Endothelial cell of umbilical vein (primary cell): ENCODE data around the gene HAUS7. TPM values are rescaled to one million over a fixed set of nuclear protein-coding genes. Genes with fewer than 3 reads are reported as not detected.

ENCODE experiments used
- BruUV-seq: library from RNA; stranded (reverse); fragments of 400-500 nt; replicated peaks from 2 replicates; lab custom pipeline; 2021; lab: Mats Ljungman, UMichigan
- CTCF ChIA-PET: fragments of 300-600, 350-600 bp; sonication (Branson Sonifier 250); formaldehyde crosslinking; loops from one replicate; lab custom pipeline; 2021; ENCODE audit warnings: antibody characterized with exemption, inconsistent platforms; lab: Charles Lee
- POLR2A ChIA-PET: fragments of 300-600, 350-600 bp; sonication (Branson Sonifier 250); formaldehyde crosslinking; loops from one replicate; lab custom pipeline; 2021; ENCODE audit warnings: antibody characterized with exemption, inconsistent platforms; lab: Charles Lee
- DNase-seq: peaks from one replicate; pipeline ENCODE4 v3.0.0-alpha.2; 2011; ENCODE audit warnings: low read depth, low spot score
- FAIRE-seq: peaks from 2 replicates; lab custom pipeline; 2011; peaks lifted over from hg19 to GRCh38; lab: Jason Lieb, UNC
- H2AFZ ChIP-seq: 2 replicates; pipeline ENCODE4 v1.6.0; 2012; ENCODE audit warnings: low read depth, low read length, control low read depth, inconsistent platforms
- H3K27ac ChIP-seq: 2 replicates; pipeline ENCODE4 v1.5.1; 2011; ENCODE audit warnings: low read depth, mild to moderate bottlenecking, control low read depth, low read length, moderate library complexity; ENCODE audit not compliant: insufficient read depth
- H3K27me3 ChIP-seq, 2 experiments: 2 replicates each; pipeline versions ENCODE4 v1.6.0 to v1.6.1; 2011; ENCODE audit warnings: low read length in 2 of 2, mixed read lengths in 1 of 2; ENCODE audit not compliant: control insufficient read depth in 2 of 2, insufficient read depth in 2 of 2
- H3K36me3 ChIP-seq, 2 experiments: 2 replicates in 1 of 2; 3 replicates in 1 of 2; pipeline ENCODE4 v1.5.1; 2011; ENCODE audit warnings: low read length in 2 of 2, mild to moderate bottlenecking in 1 of 2, moderate library complexity in 1 of 2; ENCODE audit not compliant: control insufficient read depth in 2 of 2, insufficient read depth in 2 of 2; ENCODE audit errors: extremely low read depth in 1 of 2
- H3K4me1 ChIP-seq: 3 replicates; pipeline ENCODE4 v1.5.1; 2011; ENCODE audit warnings: mild to moderate bottlenecking, low read length; ENCODE audit not compliant: control insufficient read depth, insufficient read depth; ENCODE audit errors: extremely low read depth
- H3K4me2 ChIP-seq: 2 replicates; pipeline ENCODE4 v1.6.1; 2011; ENCODE audit warnings: low read length, control low read depth, mixed read lengths; ENCODE audit not compliant: insufficient read depth
- H3K4me3 ChIP-seq, 3 experiments: fragments of 200-600 bp in 1 of 3; sonication (generic), shearing (Covaris generic) in 1 of 3; replicated peaks in 1 of 3; 2 replicates each; pipeline ENCODE4 v1.5.1; 2011 to 2016; ENCODE audit warnings: control low read depth in 3 of 3, low read length in 3 of 3, mild to moderate bottlenecking in 2 of 3, inconsistent platforms in 1 of 3, low read depth in 1 of 3, moderate library complexity in 1 of 3; ENCODE audit not compliant: insufficient read depth in 1 of 3
- H3K79me2 ChIP-seq: 2 replicates; pipeline ENCODE4 v1.6.0; 2012; ENCODE audit warnings: low read length, inconsistent platforms; ENCODE audit not compliant: control insufficient read depth, insufficient read depth
- H3K9ac ChIP-seq: replicated peaks from 2 replicates; pipeline ENCODE3; 2011; ENCODE audit warnings: low read length, control low read depth; ENCODE audit not compliant: insufficient read depth; ENCODE audit errors: extremely low read depth
- H3K9me1 ChIP-seq: replicated peaks from 3 replicates; pipeline ENCODE4 v1.6.0; 2011; ENCODE audit warnings: mild to moderate bottlenecking, low read length; ENCODE audit not compliant: control insufficient read depth, insufficient read depth; ENCODE audit errors: extremely low read depth
- H3K9me3 ChIP-seq: replicated peaks from 2 replicates; pipeline ENCODE4 v1.5.1; 2012; ENCODE audit warnings: low read length, inconsistent platforms; ENCODE audit not compliant: control insufficient read depth, insufficient read depth
- H4K20me1 ChIP-seq: replicated peaks from 2 replicates; pipeline ENCODE3; 2011; ENCODE audit warnings: mild to moderate bottlenecking, low read length; ENCODE audit not compliant: control insufficient read depth, insufficient read depth; ENCODE audit errors: extremely low read depth
- CTCF ChIP-seq, 2 donors: IDR thresholded peaks; 1 replicate in 1 of 2; 2 replicates in 1 of 2; pipeline ENCODE4 v1.5.1; 2011; ENCODE audit warnings: low read length in 2 of 2, mild to moderate bottlenecking in 2 of 2, moderate library complexity in 2 of 2, control low read depth in 1 of 2, inconsistent platforms in 1 of 2, low read depth in 1 of 2; ENCODE audit not compliant: insufficient read depth in 1 of 2; ENCODE audit errors: extremely low read depth in 1 of 2
- EZH2 ChIP-seq: IDR thresholded peaks from 2 replicates; pipeline ENCODE4 v1.6.1; 2012; ENCODE audit warnings: borderline replicate concordance, low read depth, mild to moderate bottlenecking, moderate library complexity, low read length, inconsistent platforms; ENCODE audit not compliant: severe bottlenecking
- FOS ChIP-seq: IDR thresholded peaks from 2 replicates; pipeline ENCODE4 v1.6.1; 2011; ENCODE audit warnings: mild to moderate bottlenecking, low read length, moderate library complexity, borderline replicate concordance; ENCODE audit not compliant: insufficient read depth
- GATA2 ChIP-seq: IDR thresholded peaks from 2 replicates; pipeline ENCODE4 v1.7.0; 2011; ENCODE audit warnings: low read depth, mild to moderate bottlenecking, moderate library complexity, mixed read lengths, low read length; ENCODE audit not compliant: insufficient read length, insufficient read depth
- JUN ChIP-seq: IDR thresholded peaks from 2 replicates; pipeline ENCODE4 v1.6.1; 2011; ENCODE audit warnings: borderline replicate concordance, low read depth; ENCODE audit not compliant: insufficient read length, insufficient read depth
- MAX ChIP-seq: IDR thresholded peaks from 2 replicates; pipeline ENCODE4 v1.6.1; 2011; ENCODE audit not compliant: insufficient read depth, insufficient read length
- MYC ChIP-seq: IDR thresholded peaks from one replicate; pipeline ENCODE4 v1.6.1; 2011; ENCODE audit warnings: mild to moderate bottlenecking, low read depth, low read length
- POLR2A ChIP-seq: IDR thresholded peaks from 2 replicates; pipeline ENCODE4 v1.6.1; 2012; ENCODE audit warnings: low read depth, mild to moderate bottlenecking, control low read depth, low read length
- POLR2AphosphoS5 ChIP-seq: IDR thresholded peaks from 2 replicates; pipeline ENCODE4 v1.6.1; 2012; ENCODE audit warnings: low read depth, mild to moderate bottlenecking, control low read depth, low read length, moderate library complexity; ENCODE audit not compliant: insufficient read depth
- dilution Hi-C: fragments of 300-500 bp; cut with MboI; formaldehyde crosslinking; loops from one replicate; pipeline ENCODE4 v1.15.0; 2019; ENCODE audit warnings: low sequenced_read_pairs; ENCODE audit not compliant: extremely low pct_ligation_motif_present
- intact Hi-C: fragments of 100-400 bp; cut with micrococcal nuclease; formaldehyde crosslinking; loops from one replicate; pipeline ENCODE4 v1.10.0; 2022
- polyA plus RNA-seq, 4 experiments: library from polyadenylated mRNA; depleted of rRNA in 3 of 4; stranded (reverse) in 3 of 4; unstranded in 1 of 4; fragments of >200 nt; gene quantifications; 2 replicates each; pipeline versions ENCODE4 v1.2.1 to v1.2.3, GENCODE V29; 2011 to 2012; ENCODE audit warnings: missing spikeins in 1 of 4
- total RNA-seq: library from RNA; stranded (reverse); gene quantifications from 2 replicates; pipeline ENCODE4 v1.2.3, GENCODE V29; 2021

HAUS7 gene
- total and polyA plus RNA-seq, 2 donors (not counting 3 experiments of a cell fraction or from before 2014, with no cell fraction given), result 31.0 to 46.4 TPM

GRCh38 chrX:153492543-153492942 lies 22.2 kb upstream of the HAUS7 start:
- Histone ChIP-seq H3K4me3 (no peak overlapping the region), H3K27ac (no peak overlapping the region), H3K9me3 (no peaks in the 10 kb centered on the region), H3K9ac (no peak overlapping the region), H3K4me1 (peaks cover 52% of the 10 kb centered on the region), H3K27me3 (no peaks in the 10 kb centered on the region), H3K9me1 (no peaks in the 10 kb centered on the region), H3K4me2 (no peak overlapping the region), H3K79me2 (peaks cover 13% of the 10 kb centered on the region), H2AFZ (no peak overlapping the region), H3K36me3 (no peaks in the 10 kb centered on the region), H4K20me1 (no peaks in the 10 kb centered on the region)
- intact Hi-C loops (no loop called here), dilution Hi-C loops (no loop called here)
- no peak for TF ChIP-seq MAX
- TF ChIP-seq MYC, result no peak
- no peak for TF ChIP-seq JUN
- TF ChIP-seq GATA2, result no peak
- no TSS peak for BruUV-seq
- FAIRE-seq (no peak), DNase-seq (no peak)
- ChIA-PET POLR2A (interaction anchor here (1.7 kb wide), 1 partner anchor 16 kb away, joined by 4 read pairs; no protein-coding TSS in a partner anchor), CTCF (interaction anchor here (1.4 to 9.4 kb wide), 3 partner anchors 16 to 32 kb away, joined by 7 to 189 read pairs (median 13); partner anchors contain the start of gene HAUS7)

GRCh38 chrX:153491918-153492317 lies 21.5 kb upstream of the HAUS7 start:
- ChIA-PET CTCF (interaction anchor here (1.4 to 9.4 kb wide), 3 partner anchors 15 to 31 kb away, joined by 7 to 189 read pairs (median 13); partner anchors contain the start of gene HAUS7), POLR2A (interaction anchor here (0.7 to 1.7 kb wide), 3 partner anchors 15 to 20 kb away, joined by 4 to 12 read pairs (median 7); no protein-coding TSS in a partner anchor)
- peaks cover 13% of the 10 kb centered on the region for H3K79me2 ChIP-seq
- no peak overlapping the region for H3K9ac ChIP-seq
- H3K4me3 ChIP-seq, result no peak overlapping the region
- no peak for TF ChIP-seq POLR2A
- no peak for TF ChIP-seq FOS
- no peak for TF ChIP-seq EZH2
- no peak for TF ChIP-seq CTCF (IDR thresholded peaks at IDR 0.05; ENCODE audit: extremely low read depth in 1 of 2, insufficient read depth in 1 of 2, low read depth in 1 of 2, low read length in 2 of 2)
- TF ChIP-seq GATA2, result no peak
- TF ChIP-seq POLR2AphosphoS5, result no peak
- no peak for TF ChIP-seq JUN
- no peak for TF ChIP-seq MYC
- TF ChIP-seq MAX, result no peak
- dilution Hi-C loops, result no loop called here
- intact Hi-C loops, result no loop called here
- peak; percentile 87 for FAIRE-seq
- peak overlapping the region; percentile 43 for H3K27ac ChIP-seq
- H3K27me3 ChIP-seq, result no peaks in the 10 kb centered on the region
- H3K9me1 ChIP-seq, result no peaks in the 10 kb centered on the region
- no peaks in the 10 kb centered on the region for H3K36me3 ChIP-seq
- no peak for DNase-seq
- no TSS peak for BruUV-seq
- H3K4me1 ChIP-seq, result peaks cover 55% of the 10 kb centered on the region
- H3K4me2 ChIP-seq, result peak overlapping the region; percentile 2
- no peaks in the 10 kb centered on the region for H4K20me1 ChIP-seq
- H3K9me3 ChIP-seq, result no peaks in the 10 kb centered on the region
- H2AFZ ChIP-seq, result no peak overlapping the region
